A549 (cell line): ENCODE measurements around the gene GRM4.

Source experiments
- BHLHE40 ChIP-seq: IDR thresholded peaks from 2 replicates; pipeline ENCODE4 v1.6.1; 2012; ENCODE audit warnings: low read depth, low read length, inconsistent platforms
- CHD2 ChIP-seq: fragments of 150-350 bp; IDR thresholded peaks from 2 replicates; pipeline ENCODE4 v1.6.1; 2014; ENCODE audit warnings: low read length; ENCODE audit not compliant: partially characterized antibody
- CTCF ChIP-seq: fragments of >200 bp; sonication (Bioruptor Twin); formaldehyde crosslinking; IDR thresholded peaks from 3 replicates; pipeline ENCODE4 v1.5.1; 2016
- E2F6 ChIP-seq: IDR thresholded peaks from 2 replicates; pipeline ENCODE4 v1.6.1; 2012; ENCODE audit warnings: low read depth, borderline replicate concordance
- EP300 ChIP-seq, 2 experiments: fragments of >200 bp; sonication (Bioruptor Twin); formaldehyde crosslinking; IDR thresholded peaks; 2 replicates in 1 of 2; 3 replicates in 1 of 2; pipeline ENCODE4 v1.6.1; 2016 to 2017
- FOXS1 ChIP-seq: fragments of 250-450 bp; sonication (Bioruptor Pico); IDR thresholded peaks from 2 replicates; pipeline ENCODE4 v1.5.0; 2020; ENCODE audit warnings: mild to moderate bottlenecking, moderate library complexity
- HOXB5 ChIP-seq: fragments of 250-450 bp; sonication (Bioruptor Pico); IDR thresholded peaks from 2 replicates; pipeline ENCODE4 v1.5.0; 2020; ENCODE audit warnings: mild to moderate bottlenecking, moderate library complexity
- PBX3 ChIP-seq: IDR thresholded peaks from 2 replicates; pipeline ENCODE4 v1.6.1; 2012
- POLR2A ChIP-seq: IDR thresholded peaks from 2 replicates; pipeline ENCODE4 v1.6.1; 2012; ENCODE audit warnings: mild to moderate bottlenecking, low read length
- POLR2AphosphoS2 ChIP-seq: conservative IDR thresholded peaks from 2 replicates; pipeline ENCODE4 v1.6.1; 2012; ENCODE audit warnings: low read length, improper control_type of control experiment, inconsistent platforms
- RFX5 ChIP-seq: fragments of 450-650 bp; IDR thresholded peaks from 2 replicates; pipeline ENCODE4 v1.7.1; 2014; ENCODE audit warnings: antibody characterized with exemption, mild to moderate bottlenecking, moderate library complexity
- USF2 ChIP-seq: fragments of 450-650 bp; IDR thresholded peaks from 2 replicates; pipeline ENCODE4 v1.6.1; 2014; ENCODE audit warnings: antibody characterized with exemption

- TF ChIP-seq POLR2AphosphoS2 (no peak), CTCF (no peak), EP300 (IDR thresholded peaks at IDR 0.05) (no peak), RFX5 (no peak), POLR2A (no peak), PBX3 (no peak), USF2 (no peak), FOXS1 (CRISPR knock-in tag) (no peak), HOXB5 (CRISPR knock-in tag) (no peak), CHD2 (no peak), E2F6 (no peak), BHLHE40 (no peak)
These were observed 162.0 kb downstream of the GRM4 start for GRCh38 chr6:33983721-33984465.
